HEK293 (cell line): ENCODE data around the gene TMEM208.
A peak's percentile ranks its signal among the peaks of the same experiment; 100 is the strongest.

Experiments used
- GLI4 ChIP-seq: fragments of 450-650 bp; formaldehyde crosslinking; IDR thresholded peaks from 2 replicates; pipeline ENCODE4 v1.5.1; 2016; ENCODE audit warnings: missing biosample characterization, missing genetic modification characterization
- KLF17 ChIP-seq: fragments of 450-650 bp; formaldehyde crosslinking; IDR thresholded peaks from 2 replicates; pipeline ENCODE4 v1.5.1; 2016; ENCODE audit warnings: missing biosample characterization, missing genetic modification characterization
- KLF8 ChIP-seq: fragments of 450-650 bp; formaldehyde crosslinking; IDR thresholded peaks from 2 replicates; pipeline ENCODE4 v1.5.1; 2016; ENCODE audit warnings: missing biosample characterization, missing genetic modification characterization
- KLF9 ChIP-seq: fragments of 450-650 bp; formaldehyde crosslinking; IDR thresholded peaks from 2 replicates; pipeline ENCODE4 v1.5.1; 2016; ENCODE audit warnings: missing biosample characterization, missing genetic modification characterization, low read depth
- MYNN ChIP-seq: fragments of 450-650 bp; formaldehyde crosslinking; IDR thresholded peaks from 2 replicates; pipeline ENCODE4 v1.5.1; 2016; ENCODE audit warnings: missing biosample characterization, missing genetic modification characterization, borderline replicate concordance
- REPIN1 ChIP-seq: fragments of 450-650 bp; formaldehyde crosslinking; IDR thresholded peaks from 2 replicates; pipeline ENCODE4 v1.5.1; 2017; ENCODE audit warnings: missing biosample characterization, missing genetic modification characterization, low read depth
- SP2 ChIP-seq: fragments of 450-650 bp; formaldehyde crosslinking; IDR thresholded peaks from 2 replicates; pipeline ENCODE4 v1.5.1; 2016; ENCODE audit warnings: missing biosample characterization, missing genetic modification characterization
- SP3 ChIP-seq: fragments of 450-650 bp; formaldehyde crosslinking; IDR thresholded peaks from 2 replicates; pipeline ENCODE4 v1.5.1; 2016; ENCODE audit warnings: missing biosample characterization, missing genetic modification characterization
- YY1 ChIP-seq: fragments of 450-650 bp; formaldehyde crosslinking; IDR thresholded peaks from 2 replicates; pipeline ENCODE4 v1.5.1; 2018; ENCODE audit warnings: missing biosample characterization, missing genetic modification characterization
- ZBTB20 ChIP-seq: fragments of 450-650 bp; formaldehyde crosslinking; IDR thresholded peaks from 2 replicates; pipeline ENCODE4 v1.5.1; 2016; ENCODE audit warnings: missing biosample characterization, missing genetic modification characterization
- ZBTB48 ChIP-seq: fragments of 450-650 bp; formaldehyde crosslinking; IDR thresholded peaks from 2 replicates; pipeline ENCODE4 v1.5.1; 2016; ENCODE audit warnings: missing biosample characterization, missing genetic modification characterization
- ZFHX2 ChIP-seq: fragments of 450-650 bp; formaldehyde crosslinking; conservative IDR thresholded peaks from 2 replicates; pipeline ENCODE4 v1.5.1; 2016; ENCODE audit warnings: missing biosample characterization, missing genetic modification characterization
- ZNF10 ChIP-seq: fragments of 450-650 bp; formaldehyde crosslinking; IDR thresholded peaks from 2 replicates; pipeline ENCODE4 v1.5.1; 2017; ENCODE audit warnings: missing biosample characterization, missing genetic modification characterization
- ZNF138 ChIP-seq: fragments of 450-650 bp; formaldehyde crosslinking; IDR thresholded peaks from 2 replicates; pipeline ENCODE4 v1.5.1; 2016; ENCODE audit warnings: missing biosample characterization, missing genetic modification characterization, borderline replicate concordance
- ZNF280D ChIP-seq: fragments of 450-650 bp; formaldehyde crosslinking; IDR thresholded peaks from 2 replicates; pipeline ENCODE4 v1.5.1; 2016; ENCODE audit warnings: missing biosample characterization, missing genetic modification characterization
- ZNF473 ChIP-seq: fragments of 450-650 bp; formaldehyde crosslinking; IDR thresholded peaks from 2 replicates; pipeline ENCODE4 v1.5.1; 2017; ENCODE audit warnings: missing biosample characterization, missing genetic modification characterization
- ZNF48 ChIP-seq: fragments of 450-650 bp; formaldehyde crosslinking; IDR thresholded peaks from 2 replicates; pipeline ENCODE4 v1.5.1; 2016; ENCODE audit warnings: missing biosample characterization, missing genetic modification characterization
- ZNF529 ChIP-seq: fragments of 450-650 bp; formaldehyde crosslinking; IDR thresholded peaks from 2 replicates; pipeline ENCODE4 v1.5.1; 2017; ENCODE audit warnings: missing genetic modification characterization, missing biosample characterization; ENCODE audit not compliant: insufficient replicate concordance
- ZNF555 ChIP-seq: fragments of 450-650 bp; formaldehyde crosslinking; conservative IDR thresholded peaks from 2 replicates; pipeline ENCODE4 v1.5.1; 2017; ENCODE audit warnings: missing biosample characterization, mild to moderate bottlenecking, missing genetic modification characterization, inconsistent platforms
- ZNF610 ChIP-seq: fragments of 450-650 bp; formaldehyde crosslinking; IDR thresholded peaks from 2 replicates; pipeline ENCODE4 v1.5.1; 2016; ENCODE audit warnings: missing biosample characterization, missing genetic modification characterization, borderline replicate concordance
- ZNF624 ChIP-seq: fragments of 450-650 bp; formaldehyde crosslinking; IDR thresholded peaks from 2 replicates; pipeline ENCODE4 v1.5.1; 2017; ENCODE audit warnings: missing biosample characterization, missing genetic modification characterization
- ZNF664 ChIP-seq: fragments of 450-650 bp; formaldehyde crosslinking; IDR thresholded peaks from 2 replicates; pipeline ENCODE4 v1.5.1; 2016; ENCODE audit warnings: missing biosample characterization, missing genetic modification characterization
- ZNF670 ChIP-seq: fragments of 450-650 bp; formaldehyde crosslinking; IDR thresholded peaks from 2 replicates; pipeline ENCODE4 v1.5.1; 2016; ENCODE audit warnings: missing biosample characterization, missing genetic modification characterization, low read depth
- TF ChIP-seq, protein P1 (sequence below): fragments of 450-650 bp; formaldehyde crosslinking; IDR thresholded peaks from 2 replicates; pipeline ENCODE4 v1.5.1; 2016; ENCODE audit warnings: missing biosample characterization, missing genetic modification characterization, borderline replicate concordance
- TF ChIP-seq, protein P2 (sequence below): fragments of 450-650 bp; formaldehyde crosslinking; IDR thresholded peaks from 2 replicates; pipeline ENCODE4 v1.5.1; 2016; ENCODE audit warnings: missing biosample characterization, missing genetic modification characterization
- TF ChIP-seq, protein P3 (sequence below): fragments of 450-650 bp; formaldehyde crosslinking; IDR thresholded peaks from 2 replicates; pipeline ENCODE4 v1.5.1; 2016; ENCODE audit warnings: missing biosample characterization, missing genetic modification characterization, low read depth

The TMEM208 gene

GRCh38 chr16:67247192-67248072 is 20.5 kb downstream of the TMEM208 start, which contains the start of gene FHOD1 (continued):
- TF ChIP-seq SP2 (tag by site-specific recombination) (peak; percentile 95), ZNF48 (tag by site-specific recombination) (no peak), ZBTB20 (peak; percentile 64), KLF8 (tag by site-specific recombination) (no peak), ZNF624 (no peak), ZNF664 (tag by site-specific recombination) (no peak), ZNF138 (tag by site-specific recombination) (no peak), KLF17 (tag by site-specific recombination) (peak; percentile 80), YY1 (tag by site-specific recombination) (no peak), ZNF10 (tag by site-specific recombination) (0 out of 2 replicates have a peak, but pooled peaks have one; percentile 7), ZNF280D (tag by site-specific recombination) (no peak), ZNF555 (tag by site-specific recombination) (no peak), ZBTB48 (tag by site-specific recombination) (no peak), ZNF670 (tag by site-specific recombination) (no peak), ZNF610 (0 out of 2 replicates have a peak, but pooled peaks have one; percentile 29), ZNF529 (tag by site-specific recombination) (no peak), ZNF473 (no peak), REPIN1 (no peak), SP3 (tag by site-specific recombination) (peak; percentile 84), MYNN (no peak), GLI4 (tag by site-specific recombination) (no peak), KLF9 (tag by site-specific recombination) (peak; percentile 81), ZFHX2 (tag by site-specific recombination) (no peak)
- TF ChIP-seq, protein P1, sequence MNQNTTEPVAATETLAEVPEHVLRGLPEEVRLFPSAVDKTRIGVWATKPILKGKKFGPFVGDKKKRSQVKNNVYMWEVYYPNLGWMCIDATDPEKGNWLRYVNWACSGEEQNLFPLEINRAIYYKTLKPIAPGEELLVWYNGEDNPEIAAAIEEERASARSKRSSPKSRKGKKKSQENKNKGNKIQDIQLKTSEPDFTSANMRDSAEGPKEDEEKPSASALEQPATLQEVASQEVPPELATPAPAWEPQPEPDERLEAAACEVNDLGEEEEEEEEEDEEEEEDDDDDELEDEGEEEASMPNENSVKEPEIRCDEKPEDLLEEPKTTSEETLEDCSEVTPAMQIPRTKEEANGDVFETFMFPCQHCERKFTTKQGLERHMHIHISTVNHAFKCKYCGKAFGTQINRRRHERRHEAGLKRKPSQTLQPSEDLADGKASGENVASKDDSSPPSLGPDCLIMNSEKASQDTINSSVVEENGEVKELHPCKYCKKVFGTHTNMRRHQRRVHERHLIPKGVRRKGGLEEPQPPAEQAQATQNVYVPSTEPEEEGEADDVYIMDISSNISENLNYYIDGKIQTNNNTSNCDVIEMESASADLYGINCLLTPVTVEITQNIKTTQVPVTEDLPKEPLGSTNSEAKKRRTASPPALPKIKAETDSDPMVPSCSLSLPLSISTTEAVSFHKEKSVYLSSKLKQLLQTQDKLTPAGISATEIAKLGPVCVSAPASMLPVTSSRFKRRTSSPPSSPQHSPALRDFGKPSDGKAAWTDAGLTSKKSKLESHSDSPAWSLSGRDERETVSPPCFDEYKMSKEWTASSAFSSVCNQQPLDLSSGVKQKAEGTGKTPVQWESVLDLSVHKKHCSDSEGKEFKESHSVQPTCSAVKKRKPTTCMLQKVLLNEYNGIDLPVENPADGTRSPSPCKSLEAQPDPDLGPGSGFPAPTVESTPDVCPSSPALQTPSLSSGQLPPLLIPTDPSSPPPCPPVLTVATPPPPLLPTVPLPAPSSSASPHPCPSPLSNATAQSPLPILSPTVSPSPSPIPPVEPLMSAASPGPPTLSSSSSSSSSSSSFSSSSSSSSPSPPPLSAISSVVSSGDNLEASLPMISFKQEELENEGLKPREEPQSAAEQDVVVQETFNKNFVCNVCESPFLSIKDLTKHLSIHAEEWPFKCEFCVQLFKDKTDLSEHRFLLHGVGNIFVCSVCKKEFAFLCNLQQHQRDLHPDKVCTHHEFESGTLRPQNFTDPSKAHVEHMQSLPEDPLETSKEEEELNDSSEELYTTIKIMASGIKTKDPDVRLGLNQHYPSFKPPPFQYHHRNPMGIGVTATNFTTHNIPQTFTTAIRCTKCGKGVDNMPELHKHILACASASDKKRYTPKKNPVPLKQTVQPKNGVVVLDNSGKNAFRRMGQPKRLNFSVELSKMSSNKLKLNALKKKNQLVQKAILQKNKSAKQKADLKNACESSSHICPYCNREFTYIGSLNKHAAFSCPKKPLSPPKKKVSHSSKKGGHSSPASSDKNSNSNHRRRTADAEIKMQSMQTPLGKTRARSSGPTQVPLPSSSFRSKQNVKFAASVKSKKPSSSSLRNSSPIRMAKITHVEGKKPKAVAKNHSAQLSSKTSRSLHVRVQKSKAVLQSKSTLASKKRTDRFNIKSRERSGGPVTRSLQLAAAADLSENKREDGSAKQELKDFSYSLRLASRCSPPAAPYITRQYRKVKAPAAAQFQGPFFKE (tag by site-specific recombination) = 0 out of 2 replicates have a peak, but pooled peaks have one; percentile 48
- TF ChIP-seq, protein P2, sequence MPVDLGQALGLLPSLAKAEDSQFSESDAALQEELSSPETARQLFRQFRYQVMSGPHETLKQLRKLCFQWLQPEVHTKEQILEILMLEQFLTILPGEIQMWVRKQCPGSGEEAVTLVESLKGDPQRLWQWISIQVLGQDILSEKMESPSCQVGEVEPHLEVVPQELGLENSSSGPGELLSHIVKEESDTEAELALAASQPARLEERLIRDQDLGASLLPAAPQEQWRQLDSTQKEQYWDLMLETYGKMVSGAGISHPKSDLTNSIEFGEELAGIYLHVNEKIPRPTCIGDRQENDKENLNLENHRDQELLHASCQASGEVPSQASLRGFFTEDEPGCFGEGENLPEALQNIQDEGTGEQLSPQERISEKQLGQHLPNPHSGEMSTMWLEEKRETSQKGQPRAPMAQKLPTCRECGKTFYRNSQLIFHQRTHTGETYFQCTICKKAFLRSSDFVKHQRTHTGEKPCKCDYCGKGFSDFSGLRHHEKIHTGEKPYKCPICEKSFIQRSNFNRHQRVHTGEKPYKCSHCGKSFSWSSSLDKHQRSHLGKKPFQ (tag by site-specific recombination) = no peak
- TF ChIP-seq, protein P3, sequence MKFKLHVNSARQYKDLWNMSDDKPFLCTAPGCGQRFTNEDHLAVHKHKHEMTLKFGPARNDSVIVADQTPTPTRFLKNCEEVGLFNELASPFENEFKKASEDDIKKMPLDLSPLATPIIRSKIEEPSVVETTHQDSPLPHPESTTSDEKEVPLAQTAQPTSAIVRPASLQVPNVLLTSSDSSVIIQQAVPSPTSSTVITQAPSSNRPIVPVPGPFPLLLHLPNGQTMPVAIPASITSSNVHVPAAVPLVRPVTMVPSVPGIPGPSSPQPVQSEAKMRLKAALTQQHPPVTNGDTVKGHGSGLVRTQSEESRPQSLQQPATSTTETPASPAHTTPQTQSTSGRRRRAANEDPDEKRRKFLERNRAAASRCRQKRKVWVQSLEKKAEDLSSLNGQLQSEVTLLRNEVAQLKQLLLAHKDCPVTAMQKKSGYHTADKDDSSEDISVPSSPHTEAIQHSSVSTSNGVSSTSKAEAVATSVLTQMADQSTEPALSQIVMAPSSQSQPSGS = no peak
